Measurements from ENCODE around the gene THOC3. TPM values are rescaled to one million over a fixed set of nuclear protein-coding genes. Genes with fewer than 3 reads are reported as not detected.
A peak's percentile ranks its signal among the peaks of the same experiment; 100 is the strongest.
"Not testable (repeated sequence)": the region's sequence is repeated elsewhere in the genome, so short reads cannot be mapped to it uniquely, and the experiment has no call there.

The THOC3 gene
- polyA plus RNA-seq (ENCODE audit: insufficient read length): 131 TPM
- long read RNA-seq, donor 1, transcript THOC3-201 (6 exons, 1,589 nt): major isoform, 22 of 25 reads
- long read RNA-seq, donor 1, partial matches to known transcripts: 0 of 25 reads
- long read RNA-seq, donor 1, other reads (novel, unspliced or antisense): 0 of 25 reads
- long read RNA-seq, donor 2, transcript THOC3-201 (6 exons, 1,589 nt): major isoform, 32 of 33 reads
- long read RNA-seq, donor 2, partial matches to known transcripts: 0 of 33 reads
- long read RNA-seq, donor 2, other reads (novel, unspliced or antisense): 0 of 33 reads
- long read RNA-seq, donor 3, transcript THOC3-201 (6 exons, 1,589 nt): major isoform, 37 of 49 reads
- long read RNA-seq, donor 3, partial matches to known transcripts: 8 of 49 reads
- long read RNA-seq, donor 3, other reads (novel, unspliced or antisense): 0 of 49 reads
- long read RNA-seq, donor 4, partial matches to known transcripts: 0 of 1 reads
- long read RNA-seq, donor 4, other reads (novel, unspliced or antisense): 0 of 1 reads
- long read RNA-seq, donor 5, transcript THOC3-201 (6 exons, 1,589 nt): major isoform, 87 of 100 reads
- long read RNA-seq, donor 5, partial matches to known transcripts: 12 of 100 reads
- long read RNA-seq, donor 5, other reads (novel, unspliced or antisense): 0 of 100 reads
- long read RNA-seq, donor 6, transcript THOC3-201 (6 exons, 1,589 nt): major isoform, 14 of 16 reads
- long read RNA-seq, donor 6, partial matches to known transcripts: 0 of 16 reads
- long read RNA-seq, donor 6, other reads (novel, unspliced or antisense): 0 of 16 reads
- long read RNA-seq, donor 7, transcript THOC3-201 (6 exons, 1,589 nt): major isoform, 43 of 44 reads
- long read RNA-seq, donor 7, partial matches to known transcripts: 0 of 44 reads
- long read RNA-seq, donor 7, other reads (novel, unspliced or antisense): 0 of 44 reads
- long read RNA-seq, donor 8, transcript THOC3-201 (6 exons, 1,589 nt): major isoform, 8 of 8 reads
- long read RNA-seq, donor 8, partial matches to known transcripts: 0 of 8 reads
- long read RNA-seq, donor 8, other reads (novel, unspliced or antisense): 0 of 8 reads

GRCh38 chr5:175967471-175968372 lies at the start of gene THOC3:
TSS of gene THOC3 (minus strand) at chr5:175968315. CDS start at chr5:175968208, 107 bp downstream.
- peak; percentile 61 for DNase-seq

- not testable (repeated sequence) for DNase-seq
Measured at GRCh38 chr5:176017324-176017723, 49.2 kb upstream of the THOC3 start.

- DNase-seq: not testable (repeated sequence)
Measured at GRCh38 chr5:176014360-176014759, 46.2 kb upstream of the THOC3 start.

- not testable (repeated sequence) for DNase-seq
Measured at GRCh38 chr5:176011088-176011487, 43.0 kb upstream of the THOC3 start.

GRCh38 chr5:176010202-176010601 lies 42.1 kb upstream of the THOC3 start:
- DNase-seq: not testable (repeated sequence)

- DNase-seq: not testable (repeated sequence)
Measured at GRCh38 chr5:176007220-176007619, 39.1 kb upstream of the THOC3 start.

- not testable (repeated sequence) for DNase-seq
Measured at GRCh38 chr5:176006819-176007218, 38.7 kb upstream of the THOC3 start.

- DNase-seq: peak; percentile 15
Measured at GRCh38 chr5:175997979-175998378, 29.9 kb upstream of the THOC3 start.

GRCh38 chr5:175997495-175997894 lies 29.4 kb upstream of the THOC3 start:
- not testable (repeated sequence) for DNase-seq

GRCh38 chr5:175996791-175997190 lies 28.7 kb upstream of the THOC3 start:
- not testable (repeated sequence) for DNase-seq

- not testable (repeated sequence) for DNase-seq
Measured at GRCh38 chr5:175995506-175995905, 27.4 kb upstream of the THOC3 start.

GRCh38 chr5:175979371-175979995 lies 11.4 kb upstream of the THOC3 start:
- DNase-seq: not testable (repeated sequence)

GRCh38 chr5:175968381-175968780 lies 266 bp upstream of the THOC3 start:
- DNase-seq: not testable (repeated sequence)

- not testable (repeated sequence) for DNase-seq
Measured at GRCh38 chr5:175962329-175962728, 5.8 kb downstream of the THOC3 start.

GRCh38 chr5:175960228-175960627 lies 7.9 kb downstream of the THOC3 start:
- DNase-seq: not testable (repeated sequence)

- DNase-seq: not testable (repeated sequence)
Measured at GRCh38 chr5:175958515-175958914, 9.6 kb downstream of the THOC3 start.

GRCh38 chr5:175954107-175954506 lies 14.0 kb downstream of the THOC3 start:
- not testable (repeated sequence) for DNase-seq

- not testable (repeated sequence) for DNase-seq
Measured at GRCh38 chr5:175952810-175953209, 15.3 kb downstream of the THOC3 start.

GRCh38 chr5:175951339-175951969 lies 16.7 kb downstream of the THOC3 start:
- DNase-seq: not testable (repeated sequence)
